ENCODE measurements around the gene FOXC1. TPM values are rescaled to one million over a fixed set of nuclear protein-coding genes. Genes with fewer than 3 reads are reported as not detected.

The FOXC1 gene
- polyA plus RNA-seq, 1 donor from 2014 or later: 0.09 TPM

DNA sequence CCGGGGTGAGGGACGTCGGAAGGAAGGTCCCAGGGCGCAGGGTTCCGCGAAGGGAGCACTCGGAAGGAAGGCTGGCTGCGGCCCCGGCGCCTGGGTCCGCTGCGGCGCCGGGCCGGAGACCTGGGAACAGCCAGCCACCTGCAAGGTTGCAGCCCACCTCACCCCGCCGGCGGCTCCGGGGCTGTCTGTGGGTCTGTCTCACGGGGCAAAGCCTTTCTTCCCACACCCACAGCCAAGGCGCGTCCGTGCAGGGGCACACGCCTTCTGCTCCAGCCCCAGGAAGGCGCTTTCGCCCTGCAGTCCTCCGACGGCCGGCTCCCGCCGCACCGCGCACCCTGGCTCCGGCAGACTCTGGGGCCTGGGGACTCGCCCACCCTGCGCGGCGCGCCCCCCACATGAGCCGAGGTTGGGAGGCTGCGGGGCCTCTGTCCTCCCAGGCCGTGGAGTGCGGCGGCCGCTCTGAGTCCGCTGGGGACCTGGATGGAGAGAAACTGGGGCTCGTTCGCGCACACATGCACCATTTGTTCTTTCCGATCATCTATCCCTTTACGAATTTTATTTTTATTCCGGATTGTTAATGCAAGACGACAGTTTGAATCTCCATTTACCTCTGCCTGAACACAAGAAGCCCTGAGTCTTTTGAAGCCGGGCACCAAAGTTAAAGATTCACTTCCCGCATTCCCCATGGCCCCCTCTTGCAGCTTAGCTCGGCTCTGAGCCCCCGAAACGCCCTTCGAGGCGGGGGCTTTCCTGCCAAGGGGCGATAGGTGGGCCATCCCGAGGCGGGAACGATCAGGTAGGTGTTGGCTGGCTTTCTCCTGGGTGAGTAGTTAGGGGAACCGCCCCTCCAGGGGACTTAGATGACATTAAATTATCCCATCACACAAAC lies 4.5 kb upstream of the FOXC1 start:
- H3K27ac ChIP-seq (ENCODE audit: low read length): no peak overlapping the region
- no peaks in the 10 kb centered on the region for H3K36me3 ChIP-seq (ENCODE audit: insufficient read depth, low read length)
- H2AFZ ChIP-seq (ENCODE audit: low read depth, low read length): no peak overlapping the region
- H3F3A ChIP-seq (ENCODE audit: insufficient read depth, low read length, poor library complexity, severe bottlenecking): no peaks in the 10 kb centered on the region
- H3K9me2 ChIP-seq (ENCODE audit: insufficient read depth, low read length): no peaks in the 10 kb centered on the region
- H3K4me3 ChIP-seq (ENCODE audit: low read length): peak overlapping the region; percentile 69
- H3K9me3 ChIP-seq (ENCODE audit: low read length): no peaks in the 10 kb centered on the region
- H3K4me2 ChIP-seq (ENCODE audit: low read length): no peak overlapping the region
- peaks cover 82% of the 10 kb centered on the region for H3K27me3 ChIP-seq (ENCODE audit: insufficient read depth, low read depth, low read length)
- H4K20me1 ChIP-seq (ENCODE audit: insufficient read depth): no peaks in the 10 kb centered on the region
- no peaks in the 10 kb centered on the region for H3K79me2 ChIP-seq (replicated peaks; ENCODE audit: insufficient read depth, low read length)
- H3K9ac ChIP-seq (ENCODE audit: low read length): no peak overlapping the region
- TF ChIP-seq, protein P1, sequence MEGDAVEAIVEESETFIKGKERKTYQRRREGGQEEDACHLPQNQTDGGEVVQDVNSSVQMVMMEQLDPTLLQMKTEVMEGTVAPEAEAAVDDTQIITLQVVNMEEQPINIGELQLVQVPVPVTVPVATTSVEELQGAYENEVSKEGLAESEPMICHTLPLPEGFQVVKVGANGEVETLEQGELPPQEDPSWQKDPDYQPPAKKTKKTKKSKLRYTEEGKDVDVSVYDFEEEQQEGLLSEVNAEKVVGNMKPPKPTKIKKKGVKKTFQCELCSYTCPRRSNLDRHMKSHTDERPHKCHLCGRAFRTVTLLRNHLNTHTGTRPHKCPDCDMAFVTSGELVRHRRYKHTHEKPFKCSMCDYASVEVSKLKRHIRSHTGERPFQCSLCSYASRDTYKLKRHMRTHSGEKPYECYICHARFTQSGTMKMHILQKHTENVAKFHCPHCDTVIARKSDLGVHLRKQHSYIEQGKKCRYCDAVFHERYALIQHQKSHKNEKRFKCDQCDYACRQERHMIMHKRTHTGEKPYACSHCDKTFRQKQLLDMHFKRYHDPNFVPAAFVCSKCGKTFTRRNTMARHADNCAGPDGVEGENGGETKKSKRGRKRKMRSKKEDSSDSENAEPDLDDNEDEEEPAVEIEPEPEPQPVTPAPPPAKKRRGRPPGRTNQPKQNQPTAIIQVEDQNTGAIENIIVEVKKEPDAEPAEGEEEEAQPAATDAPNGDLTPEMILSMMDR (IDR thresholded peaks at IDR 0.05; ENCODE audit: poor library complexity, severe bottlenecking): no peak
- peak; percentile 56 for TF ChIP-seq EZH2 (IDR thresholded peaks at IDR 0.05; ENCODE audit: borderline replicate concordance, insufficient read depth, low read length, poor library complexity, severe bottlenecking)

DNA sequence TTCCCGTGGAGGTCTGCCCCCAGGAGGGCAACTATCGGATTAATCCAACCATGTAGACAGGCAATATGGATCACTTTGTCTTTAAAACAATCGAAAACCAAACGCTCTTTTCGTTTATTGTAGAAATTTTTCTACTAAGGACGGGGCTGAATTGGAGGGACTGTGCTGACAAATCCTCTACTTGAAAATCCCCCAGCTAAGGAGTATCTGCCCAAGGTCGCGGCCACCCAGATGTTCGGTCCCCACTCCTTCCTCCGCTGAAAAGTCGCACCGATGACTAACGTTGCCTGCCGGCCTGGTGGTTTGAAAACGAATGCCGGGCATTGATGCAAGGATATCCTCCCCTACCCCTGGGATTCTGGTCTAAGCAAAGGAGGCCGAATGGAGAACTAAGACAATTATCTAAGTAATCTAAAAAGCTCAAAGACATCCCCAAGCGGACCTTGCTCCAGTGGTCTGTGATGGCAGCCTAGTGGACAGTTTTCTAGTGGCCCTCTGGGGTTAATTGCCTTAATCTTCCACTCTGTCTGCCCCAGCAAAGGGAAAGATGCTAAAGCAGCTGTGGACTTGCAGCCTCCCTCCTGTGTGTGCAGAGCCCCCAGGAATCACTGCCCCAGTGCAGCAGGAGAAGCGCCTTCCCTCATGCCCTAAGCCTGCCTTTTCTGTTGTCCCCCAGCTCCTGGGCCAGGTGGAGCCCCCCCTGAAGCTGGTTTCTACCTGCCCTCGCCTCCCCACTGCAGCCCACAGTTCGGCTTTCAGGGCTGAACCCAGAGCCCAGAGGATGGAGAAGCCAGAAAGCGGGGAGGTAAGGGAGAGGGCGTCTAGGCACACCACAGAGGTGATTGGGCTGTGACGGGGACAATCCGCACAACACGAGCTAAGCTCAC lies 3.6 kb upstream of the FOXC1 start:
- Histone ChIP-seq H3K9me2 (ENCODE audit: insufficient read depth, low read length) (no peaks in the 10 kb centered on the region), H3F3A (ENCODE audit: insufficient read depth, low read length, poor library complexity, severe bottlenecking) (no peaks in the 10 kb centered on the region), H4K20me1 (ENCODE audit: insufficient read depth) (no peaks in the 10 kb centered on the region), H3K4me2 (ENCODE audit: low read length) (no peak overlapping the region), H3K9ac (ENCODE audit: low read length) (no peak overlapping the region), H3K27me3 (ENCODE audit: insufficient read depth, low read depth, low read length) (peaks cover 88% of the 10 kb centered on the region), H3K36me3 (ENCODE audit: insufficient read depth, low read length) (no peaks in the 10 kb centered on the region), H3K79me2 (replicated peaks; ENCODE audit: insufficient read depth, low read length) (no peaks in the 10 kb centered on the region), H3K9me3 (ENCODE audit: low read length) (no peaks in the 10 kb centered on the region), H3K4me3 (ENCODE audit: low read length) (no peak overlapping the region), H3K27ac (ENCODE audit: low read length) (no peak overlapping the region), H2AFZ (ENCODE audit: low read depth, low read length) (no peak overlapping the region)
- TF ChIP-seq TAF1 (IDR thresholded peaks at IDR 0.05; ENCODE audit: low read depth) (no peak), EZH2 (IDR thresholded peaks at IDR 0.05; ENCODE audit: borderline replicate concordance, insufficient read depth, low read length, poor library complexity, severe bottlenecking) (peak; percentile 8), POLR2AphosphoS5 (IDR thresholded peaks at IDR 0.05) (peak; percentile 39), RAD21 (conservative IDR thresholded peaks at IDR 0.05) (no peak), SMC3 (conservative IDR thresholded peaks at IDR 0.05; ENCODE audit: poor library complexity) (no peak)
- TF ChIP-seq, protein P1 (IDR thresholded peaks at IDR 0.05; ENCODE audit: poor library complexity, severe bottlenecking): no peak
- TF ChIP-seq, protein P2, sequence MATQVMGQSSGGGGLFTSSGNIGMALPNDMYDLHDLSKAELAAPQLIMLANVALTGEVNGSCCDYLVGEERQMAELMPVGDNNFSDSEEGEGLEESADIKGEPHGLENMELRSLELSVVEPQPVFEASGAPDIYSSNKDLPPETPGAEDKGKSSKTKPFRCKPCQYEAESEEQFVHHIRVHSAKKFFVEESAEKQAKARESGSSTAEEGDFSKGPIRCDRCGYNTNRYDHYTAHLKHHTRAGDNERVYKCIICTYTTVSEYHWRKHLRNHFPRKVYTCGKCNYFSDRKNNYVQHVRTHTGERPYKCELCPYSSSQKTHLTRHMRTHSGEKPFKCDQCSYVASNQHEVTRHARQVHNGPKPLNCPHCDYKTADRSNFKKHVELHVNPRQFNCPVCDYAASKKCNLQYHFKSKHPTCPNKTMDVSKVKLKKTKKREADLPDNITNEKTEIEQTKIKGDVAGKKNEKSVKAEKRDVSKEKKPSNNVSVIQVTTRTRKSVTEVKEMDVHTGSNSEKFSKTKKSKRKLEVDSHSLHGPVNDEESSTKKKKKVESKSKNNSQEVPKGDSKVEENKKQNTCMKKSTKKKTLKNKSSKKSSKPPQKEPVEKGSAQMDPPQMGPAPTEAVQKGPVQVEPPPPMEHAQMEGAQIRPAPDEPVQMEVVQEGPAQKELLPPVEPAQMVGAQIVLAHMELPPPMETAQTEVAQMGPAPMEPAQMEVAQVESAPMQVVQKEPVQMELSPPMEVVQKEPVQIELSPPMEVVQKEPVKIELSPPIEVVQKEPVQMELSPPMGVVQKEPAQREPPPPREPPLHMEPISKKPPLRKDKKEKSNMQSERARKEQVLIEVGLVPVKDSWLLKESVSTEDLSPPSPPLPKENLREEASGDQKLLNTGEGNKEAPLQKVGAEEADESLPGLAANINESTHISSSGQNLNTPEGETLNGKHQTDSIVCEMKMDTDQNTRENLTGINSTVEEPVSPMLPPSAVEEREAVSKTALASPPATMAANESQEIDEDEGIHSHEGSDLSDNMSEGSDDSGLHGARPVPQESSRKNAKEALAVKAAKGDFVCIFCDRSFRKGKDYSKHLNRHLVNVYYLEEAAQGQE (IDR thresholded peaks at IDR 0.05; ENCODE audit: borderline replicate concordance): no peak

All from neural cell (in vitro differentiated cells).